Measurements from ENCODE around the gene DLEC1.

The DLEC1 gene

DNA sequence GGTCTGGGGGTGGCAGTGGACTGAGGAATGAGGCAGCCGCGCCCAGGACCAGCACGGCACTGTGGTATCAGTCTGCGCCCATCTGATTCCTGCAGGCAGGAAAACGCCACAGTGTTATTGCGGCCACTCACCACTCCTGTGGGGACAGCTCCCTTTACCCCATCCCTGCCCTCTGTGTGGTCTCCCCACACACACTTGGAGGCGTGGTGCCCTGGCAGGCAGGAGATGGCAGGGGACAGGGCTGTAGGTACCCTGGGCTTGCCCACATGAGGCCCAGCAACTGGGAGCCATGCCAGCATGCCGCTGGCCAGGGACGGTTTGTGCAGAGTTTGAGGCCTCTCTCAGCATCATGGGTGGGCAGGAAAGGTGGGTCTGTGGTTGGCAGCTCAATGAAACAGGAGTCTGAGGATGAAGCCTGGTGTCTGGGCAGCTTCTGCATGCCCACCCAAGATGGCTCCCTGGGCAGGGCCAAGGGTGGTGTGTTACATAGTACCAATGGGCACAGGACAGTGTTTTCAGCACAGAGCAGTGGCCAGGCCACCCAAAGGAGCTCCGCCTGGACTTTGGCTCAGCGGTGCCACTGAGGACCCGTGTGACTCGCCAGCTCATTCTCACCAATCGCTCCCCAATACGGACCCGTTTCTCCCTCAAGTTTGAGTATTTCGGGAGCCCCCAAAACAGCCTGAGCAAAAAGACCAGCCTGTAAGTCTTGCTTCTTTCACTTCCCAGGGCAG lies 70.7 kb downstream of the DLEC1 start:
- DNase-seq: no peak

DNA sequence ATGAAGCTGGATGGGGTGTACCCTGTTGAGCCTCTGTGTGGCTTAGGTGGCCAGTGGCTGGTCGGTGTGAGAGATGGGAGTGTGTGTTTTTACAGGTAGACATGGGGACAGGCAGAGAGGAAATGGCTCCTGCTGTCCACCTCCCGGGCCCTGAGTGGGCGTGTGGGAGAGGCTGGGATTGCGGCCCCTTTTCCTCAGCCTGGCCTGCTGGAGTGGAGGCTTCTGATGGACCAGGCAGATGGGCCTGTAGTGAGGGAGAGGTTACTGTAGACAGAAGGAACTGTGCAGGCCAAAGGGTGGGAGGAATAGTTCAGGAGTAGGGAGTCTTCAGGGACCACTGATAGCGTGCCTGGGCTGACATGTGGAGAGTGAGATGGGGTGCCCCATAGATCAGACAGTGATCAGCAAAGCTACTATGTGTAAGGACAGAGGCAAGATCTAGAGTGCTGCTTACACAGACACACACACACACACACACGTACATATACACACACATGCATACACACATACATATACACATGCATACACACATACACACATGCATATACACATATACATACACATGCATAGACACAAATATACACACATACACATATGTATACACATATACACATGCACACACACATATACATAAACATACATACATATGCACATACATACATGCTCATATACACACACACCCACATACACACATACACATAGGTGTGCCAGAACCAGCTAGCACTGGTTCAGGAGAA lies 71.5 kb downstream of the DLEC1 start:
- DNase-seq: no peak

DNA sequence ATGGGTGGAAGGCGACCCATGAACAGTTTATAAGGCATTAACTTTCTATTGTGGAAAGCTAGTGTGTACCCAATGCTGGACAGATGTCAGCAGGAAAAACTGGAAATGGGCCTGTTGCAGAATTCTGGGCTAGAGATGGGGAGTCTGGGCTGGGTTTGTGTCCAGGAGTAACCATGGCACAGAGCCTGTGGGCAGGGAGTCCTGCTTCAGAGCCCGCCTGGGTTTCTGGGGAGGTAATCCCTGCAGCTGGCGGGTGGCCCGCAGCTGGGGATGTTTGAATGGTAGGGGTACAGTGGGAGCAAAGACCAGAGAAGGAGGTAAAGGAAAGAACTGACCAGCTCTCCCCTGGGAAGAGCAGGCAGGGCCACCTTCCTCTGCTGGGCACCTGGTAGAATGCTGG lies 72.2 kb downstream of the DLEC1 start:
- DNase-seq: no peak

DNA sequence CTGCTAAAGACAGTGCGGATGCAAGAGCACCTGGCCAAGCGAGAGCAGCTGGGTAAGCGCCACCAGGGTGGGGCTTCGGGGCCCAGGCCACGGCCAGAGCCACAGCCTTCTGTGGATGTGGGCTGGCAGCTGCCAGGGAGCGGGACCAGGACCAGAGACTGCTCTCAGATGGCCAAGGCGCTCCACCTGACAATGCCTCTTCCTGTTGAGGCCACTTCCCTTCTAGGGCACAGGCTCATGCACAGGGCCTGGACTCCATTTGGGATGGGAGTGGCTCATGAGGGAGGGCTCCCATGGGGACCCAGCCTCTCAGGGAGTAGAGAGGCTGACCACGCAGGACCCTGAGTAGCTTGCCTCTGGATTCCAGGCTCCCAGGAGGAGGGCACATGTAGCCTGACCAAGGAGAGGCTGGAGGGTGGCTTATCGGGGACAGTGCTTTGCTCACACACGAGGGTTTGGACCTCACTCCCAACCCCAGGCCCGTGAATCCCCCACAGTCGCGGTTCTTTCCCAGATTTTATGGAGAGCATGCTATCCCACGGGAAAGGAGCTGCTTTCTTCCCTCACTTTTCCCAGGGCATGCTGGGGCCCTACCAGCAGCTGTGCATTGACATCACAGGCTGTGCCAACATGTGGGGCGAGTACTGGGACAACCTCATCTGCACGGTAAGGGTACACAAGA lies 72.8 kb downstream of the DLEC1 start:
- DNase-seq: no peak

DNA sequence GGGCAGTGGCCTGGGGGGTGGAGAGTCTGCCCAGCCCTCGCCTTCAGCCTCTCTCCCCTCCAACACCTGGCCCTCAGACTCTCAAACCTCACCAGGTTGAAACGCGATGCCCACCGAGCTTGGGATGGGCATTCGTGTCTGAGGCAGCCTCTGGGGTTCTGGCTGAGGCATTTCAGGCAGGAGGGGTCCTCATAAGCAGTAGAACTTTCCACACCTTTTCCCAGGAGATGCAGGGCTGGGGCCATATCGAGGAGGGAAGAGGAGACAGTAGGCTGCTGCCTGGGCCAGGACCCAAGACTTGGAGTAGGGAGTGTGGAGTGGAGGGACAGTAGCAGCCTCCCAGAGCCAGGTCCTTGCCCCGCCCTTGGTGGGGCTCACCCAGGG lies 73.4 kb downstream of the DLEC1 start:
- no peak for DNase-seq

DNA sequence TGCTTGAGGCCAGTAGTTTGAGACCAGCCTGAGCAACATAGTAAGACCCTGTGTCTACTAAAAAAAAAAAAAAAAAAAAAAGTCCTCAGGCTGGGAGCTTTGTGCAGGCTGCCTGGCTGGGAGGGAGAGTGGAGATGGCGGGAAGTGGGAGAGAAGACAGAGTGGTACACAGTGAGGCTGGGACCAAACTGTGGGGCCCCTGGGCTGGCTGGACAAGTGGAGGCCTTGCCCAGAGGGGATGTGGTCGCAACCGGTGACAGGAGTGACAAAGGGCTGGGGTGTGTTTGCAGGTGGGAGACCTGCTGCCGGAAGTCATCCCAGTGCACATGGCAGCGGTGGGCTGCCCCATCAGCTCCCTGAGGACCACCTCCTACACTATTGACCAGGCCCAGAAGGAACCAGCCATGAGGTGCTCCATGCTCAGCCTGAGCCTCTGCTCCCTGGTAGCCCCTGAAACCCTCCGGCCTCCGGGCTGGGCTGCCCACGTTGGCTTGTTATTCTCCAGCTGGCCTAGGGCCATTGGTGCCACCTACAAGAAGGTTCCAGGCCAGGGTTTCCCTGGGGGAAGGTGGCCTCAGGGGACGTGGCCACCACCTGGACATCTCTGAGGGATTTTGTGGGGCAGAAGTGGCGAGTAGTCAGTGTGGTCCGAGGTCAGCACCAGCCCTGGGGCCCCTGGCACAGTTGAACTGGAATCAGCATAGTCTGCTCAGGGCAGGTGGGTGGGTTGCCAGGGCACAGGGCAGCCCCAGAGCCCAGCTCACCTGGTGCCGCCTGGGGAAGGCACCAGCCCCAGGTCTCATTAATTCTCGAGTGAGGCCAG lies 75.3 kb downstream of the DLEC1 start:
- DNase-seq: no peak

DNA sequence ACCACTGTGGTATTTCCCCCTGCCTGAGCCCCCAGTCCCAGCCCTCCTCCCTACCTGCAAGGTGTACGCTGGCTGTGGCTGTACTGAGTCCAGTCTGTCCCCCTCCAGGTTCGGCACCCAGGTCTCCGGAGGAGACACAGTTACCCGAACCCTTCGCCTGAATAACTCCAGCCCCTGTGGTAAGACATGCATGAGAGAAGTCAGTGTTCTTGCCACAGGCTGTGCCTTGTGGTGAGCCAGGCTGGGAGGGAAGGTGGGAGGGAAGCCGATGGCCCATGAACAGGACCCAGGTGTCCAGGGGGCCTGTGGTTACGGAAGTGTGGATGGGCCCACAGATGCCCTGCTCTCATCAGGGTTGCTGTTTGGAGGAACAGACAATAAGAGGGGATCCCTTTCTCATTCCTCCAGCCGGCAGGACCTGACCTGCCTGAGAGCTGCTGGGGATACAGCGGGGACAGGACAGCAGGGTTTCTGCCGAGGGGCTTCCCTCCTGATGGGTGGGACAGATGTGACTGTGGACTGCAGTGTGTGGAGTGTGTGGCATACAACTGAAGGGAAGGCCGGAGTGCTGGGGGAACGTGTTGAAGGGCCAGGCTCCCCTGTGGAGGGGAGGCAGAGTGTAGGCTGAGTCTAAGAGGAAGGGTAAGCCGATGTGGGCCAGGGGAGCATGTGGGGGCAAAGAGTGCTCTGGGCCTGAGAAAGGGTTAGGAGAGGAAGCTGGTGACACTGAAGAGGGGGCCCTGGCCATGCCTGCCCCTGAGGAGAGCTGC lies 76.1 kb downstream of the DLEC1 start:
- no peak for DNase-seq

DNA sequence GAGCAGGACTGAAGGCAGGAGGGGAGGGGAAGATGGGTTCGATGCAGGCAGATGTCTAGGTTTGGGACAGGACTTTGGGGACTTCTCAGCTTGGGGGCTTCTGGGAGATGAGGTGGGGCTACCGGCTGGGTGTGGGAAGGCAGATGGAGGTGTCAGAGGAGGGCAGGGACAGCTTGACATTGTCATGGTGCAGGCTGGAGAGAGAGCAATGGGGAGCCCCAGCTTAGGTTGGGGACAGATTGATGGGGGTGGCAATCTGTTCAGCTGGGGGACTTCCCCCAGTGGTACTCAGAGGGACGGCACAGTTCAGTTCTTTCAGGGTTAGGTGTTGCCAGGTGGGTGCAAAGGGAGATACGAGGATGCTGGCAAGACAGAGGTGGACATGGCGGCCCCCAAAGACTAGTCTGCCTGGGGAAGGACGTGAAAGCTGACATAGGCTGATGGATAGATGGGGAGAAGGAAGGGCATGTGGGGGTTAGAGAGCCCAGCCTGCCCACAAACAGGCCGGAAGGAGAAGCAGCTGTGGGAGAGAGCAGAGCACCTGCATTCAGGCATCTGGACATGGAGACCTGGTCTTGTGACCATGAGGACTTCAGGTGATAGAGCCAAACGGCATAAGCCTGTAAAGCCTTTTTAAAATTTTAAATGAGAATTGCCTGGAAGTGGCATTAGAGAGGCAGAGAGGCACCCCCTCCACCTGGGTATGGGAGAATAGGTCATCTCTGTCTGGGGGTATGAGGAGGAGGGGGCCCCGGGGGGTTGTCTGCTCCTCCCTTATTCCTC lies 76.8 kb downstream of the DLEC1 start:
- no peak for DNase-seq

DNA sequence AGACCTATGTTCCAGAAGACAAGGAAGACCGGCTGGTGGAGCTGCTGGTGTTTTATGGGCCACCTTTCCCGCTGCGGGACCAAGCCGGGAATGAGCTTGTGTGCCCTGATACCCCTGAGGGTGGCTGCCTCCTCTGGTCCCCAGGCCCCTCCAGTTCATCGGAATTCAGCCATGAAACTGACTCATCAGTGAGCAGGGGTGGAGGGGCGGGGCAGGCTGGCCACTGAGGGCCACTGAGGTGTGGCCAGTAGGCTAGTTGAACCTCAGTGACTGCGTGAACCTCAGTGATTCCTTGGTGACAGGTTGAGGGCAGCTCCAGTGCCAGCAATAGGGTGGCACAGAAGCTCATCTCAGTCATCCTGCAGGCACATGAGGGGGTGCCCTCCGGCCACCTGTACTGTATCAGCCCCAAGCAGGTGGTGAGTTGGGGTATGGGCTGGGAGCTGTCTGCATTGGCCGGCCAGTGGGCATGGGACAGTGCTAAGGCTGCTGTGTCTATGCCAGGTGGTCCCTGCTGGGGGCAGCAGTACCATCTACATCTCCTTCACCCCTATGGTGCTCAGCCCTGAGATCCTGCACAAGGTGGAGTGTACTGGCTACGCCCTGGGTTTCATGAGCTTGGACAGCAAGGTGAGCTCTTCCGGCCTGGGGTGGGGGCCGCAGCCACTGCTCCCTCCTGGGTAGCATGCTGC lies 77.6 kb downstream of the DLEC1 start:
- DNase-seq: no peak

DNA sequence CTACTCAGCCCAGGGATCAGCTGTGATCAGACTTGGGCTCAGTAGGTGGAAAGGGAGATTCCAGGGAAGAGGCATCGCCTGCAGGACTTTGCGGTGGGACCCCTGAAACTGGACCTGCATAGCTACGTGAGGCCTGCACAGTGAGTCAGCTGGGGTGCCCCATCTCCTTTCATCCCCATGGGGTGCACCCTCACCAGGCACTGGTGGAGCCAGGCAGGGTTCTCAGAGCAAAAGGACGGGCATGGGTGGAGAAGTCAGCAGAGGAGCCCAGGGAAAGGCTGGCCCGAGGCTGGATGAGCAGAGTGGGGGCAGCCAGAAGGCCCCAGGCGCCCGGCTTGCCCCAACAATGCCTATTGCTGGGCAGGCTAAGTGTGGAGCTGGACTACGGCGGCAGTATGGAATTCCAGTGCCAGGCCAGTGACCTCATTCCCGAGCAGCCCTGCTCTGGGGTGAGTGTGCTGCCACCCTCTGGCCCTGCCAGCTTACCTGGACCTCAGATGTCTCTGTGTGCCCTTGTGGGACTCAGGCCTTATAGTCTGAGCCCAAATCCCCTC lies 78.2 kb downstream of the DLEC1 start:
- DNase-seq: no peak

DNA sequence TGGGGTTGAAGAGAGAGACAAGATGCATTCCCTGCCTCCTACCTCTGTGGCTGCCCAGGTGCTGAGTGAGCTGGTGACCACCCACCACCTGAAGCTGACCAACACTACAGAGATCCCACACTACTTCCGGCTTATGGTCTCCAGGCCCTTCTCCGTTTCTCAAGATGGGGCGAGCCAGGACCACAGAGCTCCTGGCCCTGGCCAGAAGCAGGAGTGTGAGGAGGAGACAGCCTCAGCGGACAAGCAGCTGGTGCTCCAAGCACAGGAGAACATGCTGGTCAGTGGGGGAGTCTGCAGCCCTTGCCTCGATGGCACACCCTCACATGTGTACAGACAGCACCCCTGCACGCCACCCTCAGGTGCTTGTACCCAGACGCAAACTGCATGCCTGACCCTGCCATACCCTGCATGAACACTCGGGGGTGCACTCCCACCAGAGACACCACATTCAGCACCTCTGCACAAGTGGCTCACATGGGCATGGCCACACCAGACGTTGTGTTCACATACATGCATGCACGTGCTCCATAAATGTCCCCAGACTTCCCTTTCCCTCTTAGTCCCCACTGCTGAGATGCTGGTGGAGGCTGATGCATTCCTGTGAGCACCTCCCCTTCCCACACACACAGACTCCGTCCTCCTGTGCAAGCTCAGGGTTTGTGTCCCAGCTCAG lies 78.9 kb downstream of the DLEC1 start:
- peak; percentile 33 to 83 (median 54) for DNase-seq

DNA sequence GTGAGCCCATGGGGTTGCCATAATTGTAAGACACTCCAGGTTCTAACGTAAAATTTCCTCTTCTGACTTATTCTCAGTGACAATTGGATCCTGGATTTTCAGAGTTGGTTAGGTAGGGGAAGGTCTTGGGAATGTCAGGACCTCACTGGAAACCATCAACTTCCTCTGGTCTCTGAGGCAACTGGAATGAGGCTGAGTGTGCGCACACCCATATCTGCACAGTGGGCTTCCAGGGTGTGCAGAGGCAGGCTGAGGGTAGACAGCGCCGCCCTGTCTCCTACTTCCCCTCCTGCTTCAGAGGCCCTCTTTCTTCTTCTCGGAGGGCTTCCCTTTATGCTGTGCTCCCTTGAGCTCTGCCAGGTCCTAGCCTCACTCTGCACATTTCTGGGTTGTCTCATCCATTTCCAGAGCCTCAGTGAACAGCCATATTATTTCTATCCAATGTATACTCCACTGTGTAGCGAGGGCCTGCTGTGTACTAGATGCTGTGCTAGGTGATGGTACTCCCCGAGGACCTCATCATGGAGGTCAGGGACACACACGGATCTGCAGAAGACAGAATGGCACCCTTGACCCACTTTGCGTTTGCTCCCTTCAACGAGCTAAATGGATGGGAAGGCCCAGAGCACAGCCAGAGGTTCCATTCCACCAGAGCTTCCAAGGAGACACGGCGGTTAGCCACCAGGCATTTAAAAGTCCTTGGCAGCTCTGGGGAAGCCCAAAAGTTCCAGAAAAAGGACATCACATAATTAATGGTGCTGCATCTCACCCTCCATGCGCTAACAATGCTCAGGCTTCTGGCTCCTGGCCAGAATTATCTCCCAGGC lies 79.6 kb downstream of the DLEC1 start:
- DNase-seq: no peak

DNA sequence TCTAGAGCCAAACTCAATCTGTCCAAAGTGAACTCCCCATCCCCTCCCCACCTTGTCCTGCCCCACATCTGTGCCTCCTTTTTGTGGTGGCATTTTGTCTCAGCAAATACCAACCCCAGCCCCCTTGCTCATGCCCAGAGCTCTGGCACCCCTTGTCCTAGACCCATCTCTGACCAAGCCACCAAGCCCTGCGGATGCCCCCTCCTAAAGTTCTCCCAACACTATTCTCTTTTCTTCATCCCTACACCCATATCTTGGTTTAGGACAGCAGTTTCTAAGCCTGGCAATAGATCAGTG lies 80.2 kb downstream of the DLEC1 start:
- no peak for DNase-seq

DNA sequence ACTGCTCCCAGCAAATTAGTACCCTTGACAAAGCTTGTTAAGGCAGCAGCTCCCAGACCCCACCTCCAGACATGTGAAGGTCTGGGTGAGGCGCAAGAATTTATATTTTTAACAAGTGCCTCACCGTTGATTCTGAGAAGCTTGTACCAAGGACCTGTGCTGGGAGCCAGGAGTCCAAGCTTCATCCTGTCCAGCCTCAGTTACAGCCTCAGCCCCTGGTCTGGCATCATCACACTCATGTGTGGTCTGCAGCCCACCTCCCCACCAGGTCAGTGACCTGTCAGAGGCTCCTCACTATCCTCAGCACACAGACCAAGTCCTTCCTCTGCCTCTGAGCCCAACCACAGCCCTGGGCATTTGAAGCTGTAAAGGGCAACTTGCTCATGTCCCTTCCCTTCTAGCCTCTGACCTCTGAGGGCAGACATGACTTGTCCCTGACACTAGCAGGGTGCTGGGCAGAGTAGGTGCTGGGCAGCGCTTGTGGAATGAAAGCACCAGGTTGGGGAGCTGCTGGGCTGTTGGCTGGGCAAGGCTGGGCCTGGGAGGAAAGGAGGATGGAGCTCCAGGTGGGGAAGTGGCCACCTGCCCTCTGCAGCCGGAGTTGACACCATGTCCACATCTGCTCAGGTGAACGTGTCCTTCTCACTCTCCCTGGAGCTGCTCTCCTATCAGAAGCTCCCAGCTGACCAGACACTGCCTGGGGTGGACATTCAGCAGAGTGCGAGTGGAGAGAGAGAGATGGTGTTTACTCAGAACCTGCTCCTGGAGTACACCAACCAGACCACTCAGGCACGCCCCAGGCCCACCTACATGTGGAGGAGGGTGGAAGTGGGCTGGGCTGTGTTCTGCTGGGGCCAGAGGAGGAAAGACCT lies 81.0 kb downstream of the DLEC1 start:
- no peak for DNase-seq

DNA sequence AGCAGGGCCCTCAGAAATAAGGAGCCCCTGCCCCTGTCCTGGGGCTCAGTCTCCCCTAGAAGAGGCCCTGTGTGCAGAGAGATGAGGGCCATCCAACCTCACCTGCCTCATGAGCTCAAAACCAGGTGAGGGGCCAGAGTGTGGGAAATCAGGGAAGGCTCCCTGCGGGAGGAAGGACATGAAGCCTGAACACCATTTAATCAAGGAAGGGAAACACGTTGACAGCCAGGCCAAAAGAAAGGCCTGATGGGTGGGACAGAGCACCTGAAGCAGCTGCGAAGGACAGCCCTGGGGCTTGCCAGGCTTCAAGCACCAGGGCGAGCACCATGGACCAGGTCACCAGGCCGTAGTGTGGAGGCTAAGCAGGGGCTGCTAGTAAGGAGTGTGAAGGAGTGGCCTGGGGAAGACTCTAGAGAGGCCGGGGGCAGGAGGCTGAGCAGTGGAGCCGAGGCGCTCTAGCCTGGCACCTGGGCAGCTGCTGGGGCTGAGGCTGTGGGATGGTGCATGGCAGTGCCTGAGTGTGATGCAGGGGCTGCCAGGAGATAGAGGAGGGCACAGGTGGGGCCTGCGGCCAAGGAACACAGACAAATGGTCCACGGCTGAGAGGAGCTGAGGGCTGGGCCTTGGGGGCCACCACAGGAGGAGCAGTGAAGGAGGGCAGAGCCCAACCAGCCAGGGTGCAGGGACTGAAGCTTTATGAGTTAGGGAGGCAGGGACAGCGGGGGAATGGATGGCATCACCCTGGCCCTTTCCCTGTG lies 81.9 kb downstream of the DLEC1 start:
- no peak for DNase-seq

DNA sequence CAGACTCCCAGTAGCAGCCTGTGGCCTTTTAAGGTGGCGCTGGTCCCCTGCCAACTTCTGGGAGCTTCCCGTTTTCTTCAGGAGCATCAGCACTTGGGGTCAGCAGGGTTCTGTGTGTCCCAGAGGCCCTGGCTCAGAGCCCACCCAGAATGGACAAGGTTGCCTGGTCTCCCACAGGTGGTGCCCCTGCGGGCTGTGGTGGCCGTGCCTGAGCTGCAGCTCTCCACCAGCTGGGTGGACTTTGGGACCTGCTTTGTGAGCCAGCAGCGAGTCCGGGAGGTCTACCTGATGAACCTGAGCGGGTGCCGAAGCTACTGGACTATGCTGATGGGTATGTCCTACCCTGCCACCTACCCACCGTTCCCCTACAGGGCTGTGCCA lies 82.4 kb downstream of the DLEC1 start:
- no peak for DNase-seq

DNA sequence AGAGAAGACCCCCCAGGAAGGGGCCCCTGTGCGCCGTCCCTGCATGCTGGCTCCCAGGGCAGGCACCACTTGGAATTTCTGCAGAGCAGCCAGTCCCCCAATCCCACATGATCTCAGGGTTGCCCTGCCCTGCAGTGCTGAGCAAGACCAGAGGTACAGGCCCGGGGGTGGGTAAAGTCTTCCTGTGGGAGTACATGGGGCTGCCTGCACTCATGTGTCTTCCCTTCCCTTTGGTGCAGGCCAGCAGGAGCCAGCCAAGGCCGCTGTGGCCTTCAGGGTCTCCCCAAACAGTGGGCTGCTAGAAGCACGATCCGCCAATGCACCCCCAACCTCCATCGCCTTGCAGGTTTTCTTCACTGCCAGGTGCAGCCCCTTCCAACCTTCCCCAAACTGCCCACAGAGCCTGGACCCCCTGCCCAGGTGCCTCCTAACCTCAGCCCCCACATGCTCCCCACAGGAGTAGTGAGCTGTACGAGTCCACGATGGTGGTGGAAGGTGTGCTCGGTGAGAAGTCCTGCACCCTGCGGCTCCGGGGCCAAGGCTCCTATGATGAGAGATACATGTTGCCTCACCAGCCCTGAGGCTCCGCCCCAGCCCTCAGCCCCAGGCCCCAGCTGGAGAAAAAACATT lies 82.9 kb downstream of the DLEC1 start:
- no peak for DNase-seq
